HuH-7.5 (cell line): Measurements from ENCODE around the gene PLA2G1B.

ENCODE experiments used
- DNase-seq: peaks from one replicate; pipeline ENCODE4 v3.0.0; 2011; ENCODE audit warnings: low spot score

Gene PLA2G1B

DNA sequence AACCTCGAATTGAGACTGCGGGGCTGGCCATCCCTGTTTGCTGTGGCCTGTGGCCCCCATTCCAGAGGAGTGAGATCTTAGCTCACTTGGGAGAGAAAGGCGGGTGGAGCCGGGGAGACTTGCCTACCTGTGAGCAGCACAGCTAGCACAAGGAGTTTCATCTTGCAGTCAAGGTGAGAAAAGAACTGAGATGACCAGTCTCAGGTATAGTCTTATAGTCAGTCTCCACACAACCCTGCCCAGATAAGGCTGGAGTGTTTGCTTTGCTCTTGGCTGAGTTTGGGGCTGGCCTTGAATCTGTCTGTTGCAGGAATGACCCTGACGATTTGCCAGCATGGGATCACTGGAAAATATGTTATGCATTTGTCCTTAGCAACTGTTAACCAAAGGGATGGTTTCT, at the start of gene PLA2G1B:
Gene PLA2G1B, minus strand, starts transcription at position 187 of the 400 bp plus-strand sequence. Its CDS starts 26 bp downstream, at position 161.
- DNase-seq: no peak

- DNase-seq: no peak
These were observed 49.5 kb upstream of the PLA2G1B start for GRCh38 chr12:120376934-120377572.

DNA sequence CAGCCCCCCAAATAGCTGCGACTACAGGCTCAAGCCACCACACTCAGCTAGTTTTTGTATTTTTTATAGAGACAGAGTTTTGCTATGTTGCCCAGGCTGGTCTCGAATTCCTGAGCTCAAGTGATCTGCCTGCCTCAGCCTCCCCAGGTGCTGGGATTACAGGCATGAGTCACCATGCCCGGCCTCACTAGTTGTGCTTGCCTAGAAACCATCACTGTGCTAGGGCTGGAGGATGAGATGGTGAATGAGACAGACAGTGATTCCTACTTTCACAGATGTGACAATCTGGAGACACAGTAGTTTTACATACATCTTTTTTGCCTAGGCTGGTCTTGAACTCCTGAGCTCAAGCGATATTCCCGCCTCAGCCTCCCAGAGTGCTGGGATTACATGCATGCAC, 48.8 kb upstream of the PLA2G1B start:
- DNase-seq: no peak

DNA sequence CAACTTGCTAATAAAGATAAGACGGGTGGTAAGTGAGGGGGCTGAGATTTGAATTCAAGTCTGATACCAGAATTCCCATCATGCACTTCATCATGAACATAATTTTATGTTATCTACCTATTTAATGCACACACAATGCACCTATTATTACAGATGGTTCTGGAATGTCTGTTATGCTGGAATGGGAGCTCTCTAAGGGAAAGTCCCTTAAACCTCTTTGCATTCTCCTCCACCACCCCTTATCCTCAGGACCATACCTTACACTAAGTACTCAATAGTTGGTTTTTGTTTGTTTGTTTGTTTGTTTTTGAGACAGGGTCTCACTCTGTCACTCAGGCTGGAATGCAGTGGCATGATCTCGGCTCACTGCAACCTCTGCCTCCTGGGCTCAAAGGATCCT, 48.4 kb upstream of the PLA2G1B start:
- no peak for DNase-seq

- no peak for DNase-seq
These were observed 46.1 kb upstream of the PLA2G1B start for GRCh38 chr12:120373683-120374082.

- DNase-seq: no peak
These were observed 43.0 kb upstream of the PLA2G1B start for GRCh38 chr12:120370343-120371243.

GRCh38 chr12:120369603-120370342, 42.2 kb upstream of the PLA2G1B start:
- no peak for DNase-seq

- no peak for DNase-seq
These were observed 41.4 kb upstream of the PLA2G1B start, which contains the start of gene MSI1 for GRCh38 chr12:120368789-120369602. Gene MSI1, minus strand, starts transcription at chr12:120369164. Its CDS starts 73 bp downstream, at chr12:120369091.

- no peak for DNase-seq
These were observed 40.6 kb upstream of the PLA2G1B start for GRCh38 chr12:120367924-120368788.

- DNase-seq: no peak
These were observed 39.8 kb upstream of the PLA2G1B start for GRCh38 chr12:120367233-120367923.

DNA sequence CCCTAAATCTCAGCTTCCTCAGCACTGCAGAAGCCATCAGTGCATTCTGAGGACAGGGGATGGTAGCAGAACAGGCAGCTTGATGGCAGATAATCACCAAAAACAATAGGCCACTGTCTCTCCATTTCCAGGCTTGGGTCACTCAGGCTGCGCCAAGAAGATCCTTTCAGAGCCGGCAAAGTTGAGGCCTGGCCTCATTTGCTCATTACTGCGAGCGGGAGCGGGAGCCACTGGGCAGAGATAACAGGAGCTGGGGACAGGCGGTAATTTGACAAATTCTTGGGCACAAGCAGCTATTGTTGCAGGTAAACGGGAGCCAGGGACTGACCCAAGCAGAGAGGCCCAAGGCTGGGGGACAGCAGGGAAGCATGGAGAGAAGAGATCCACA, 39.3 kb upstream of the PLA2G1B start:
- DNase-seq: no peak

DNA sequence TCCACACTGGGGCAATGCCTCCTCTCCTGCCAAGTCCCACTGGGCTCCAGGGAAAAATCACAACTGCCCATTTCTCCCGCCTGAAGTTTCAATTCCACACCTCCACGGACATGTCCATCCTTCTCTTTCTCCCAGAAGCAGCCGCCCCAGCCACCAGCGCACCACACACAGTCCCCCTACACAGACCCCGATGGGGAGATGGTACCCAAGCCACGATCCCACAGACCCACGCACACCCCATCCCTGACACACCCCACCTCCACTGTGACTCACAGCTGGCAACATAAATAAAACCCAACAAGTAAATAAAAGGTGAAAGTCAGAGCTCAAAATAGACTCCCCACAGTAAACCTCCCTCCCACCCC, 38.7 kb upstream of the PLA2G1B start:
- DNase-seq: no peak

DNA sequence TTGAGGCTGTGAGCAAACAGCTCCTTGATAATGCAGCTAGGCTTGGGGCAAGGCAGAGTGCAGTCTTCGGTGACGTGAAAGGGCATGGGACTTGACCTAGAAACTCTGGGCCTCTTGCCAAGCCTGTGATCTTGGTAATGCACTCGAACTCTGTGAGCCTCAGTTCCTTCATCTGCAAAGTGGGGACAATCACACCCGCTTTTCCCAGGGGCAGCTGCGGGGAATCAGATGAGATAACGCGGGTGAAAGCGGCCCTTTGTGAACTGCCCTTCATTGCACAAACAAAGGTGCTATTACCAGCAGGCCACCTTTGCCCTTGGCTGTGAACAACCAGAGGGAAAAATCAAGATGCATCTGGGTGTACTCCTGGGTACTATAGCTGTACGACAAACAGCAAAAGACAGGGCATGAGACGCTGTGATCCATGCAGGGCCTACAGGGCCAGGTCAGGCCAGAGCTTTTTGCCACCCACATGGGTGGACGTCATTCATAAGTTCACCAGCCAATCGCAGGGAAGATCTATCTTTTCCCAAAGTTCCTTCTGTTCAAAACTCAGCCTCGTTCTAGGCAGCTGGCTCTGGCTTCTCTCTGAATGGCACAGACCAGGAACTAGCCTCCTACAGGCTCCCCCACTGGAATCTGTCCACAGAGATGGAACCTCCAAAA, 38.2 kb upstream of the PLA2G1B start:
- DNase-seq: peak; percentile 55

DNA sequence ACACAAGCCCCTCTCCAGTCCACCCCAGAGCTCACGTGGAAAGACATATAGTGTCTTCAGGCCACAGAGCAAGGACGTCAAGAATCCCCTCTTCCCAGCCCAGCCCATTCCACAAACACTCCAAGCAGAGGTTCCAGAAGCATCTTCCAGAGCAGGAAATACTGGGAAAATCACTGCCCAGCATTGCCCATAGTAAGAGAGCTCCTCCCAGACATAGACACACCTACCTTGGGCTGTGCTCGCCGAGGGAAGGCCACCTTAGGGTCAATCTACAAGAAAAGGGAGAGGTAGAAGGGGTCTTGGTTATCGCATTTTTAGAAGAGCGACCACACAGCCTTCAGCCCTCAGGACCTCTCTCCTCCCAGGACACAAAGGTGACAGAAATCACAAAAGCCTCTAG, 36.9 kb upstream of the PLA2G1B start:
- DNase-seq: no peak

DNA sequence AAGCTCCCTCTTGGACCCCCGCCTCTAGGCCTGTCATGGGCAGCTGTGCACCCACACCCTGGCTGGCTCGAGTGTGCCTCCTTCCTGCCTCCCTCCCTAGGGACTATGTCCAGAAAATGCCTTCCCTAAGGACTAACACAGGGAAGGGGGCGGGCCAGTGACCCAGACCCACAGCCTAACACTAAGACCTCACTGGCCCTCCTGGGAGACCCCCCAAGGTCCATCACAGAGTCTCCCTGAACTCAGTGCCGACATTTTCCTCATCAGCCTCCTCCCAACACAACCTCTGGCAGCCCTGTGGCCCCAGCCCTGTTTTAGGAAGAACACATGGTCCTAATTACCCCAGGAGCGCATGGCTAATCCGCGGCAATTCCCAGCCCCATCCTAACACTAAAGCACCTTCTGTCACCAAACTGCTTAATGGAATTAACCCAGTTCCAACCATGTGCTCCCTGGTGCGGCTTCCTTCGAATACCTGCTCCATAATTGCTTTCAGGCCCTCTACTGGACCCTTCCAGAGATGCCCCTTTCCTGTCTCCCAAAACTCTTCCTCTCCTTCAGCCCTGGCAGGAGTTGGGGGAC, 35.8 kb upstream of the PLA2G1B start:
- DNase-seq: no peak

DNA sequence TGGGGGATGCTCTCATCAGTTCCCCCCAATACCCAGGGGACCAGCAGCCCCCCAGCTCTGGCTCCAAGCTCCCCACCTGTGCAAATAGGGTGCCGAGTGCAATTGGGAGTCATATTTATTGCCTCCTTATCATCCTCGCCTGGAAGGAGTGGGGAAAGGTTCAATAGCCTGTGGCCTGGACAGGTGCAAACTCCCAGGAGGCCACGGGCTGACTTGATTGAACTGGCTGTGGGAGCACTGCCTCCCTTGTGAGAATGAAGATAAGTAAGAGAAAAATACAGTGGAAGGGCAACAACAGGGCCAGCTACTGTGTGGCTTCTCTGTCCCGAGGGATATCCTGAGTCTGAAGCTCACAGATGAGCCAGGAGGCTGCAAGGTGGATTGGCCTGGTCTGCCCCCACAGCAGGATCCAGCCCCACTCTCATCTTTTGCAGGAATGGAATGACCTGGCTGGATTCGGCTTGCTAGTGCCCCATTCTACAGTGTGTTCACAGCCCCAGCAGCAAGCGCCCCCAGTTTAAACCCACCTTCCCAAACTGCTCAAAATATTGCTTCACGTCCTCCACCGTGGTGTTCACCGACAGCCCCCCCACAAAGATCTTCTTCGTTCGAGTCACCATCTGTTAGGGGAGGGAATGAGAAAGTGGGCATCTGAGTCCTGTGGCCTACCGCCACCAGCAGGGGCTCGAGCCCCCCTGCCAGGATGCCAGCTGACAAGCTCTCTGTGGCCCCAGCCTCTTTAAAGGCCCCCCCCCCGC, 35.1 kb upstream of the PLA2G1B start:
- no peak for DNase-seq

DNA sequence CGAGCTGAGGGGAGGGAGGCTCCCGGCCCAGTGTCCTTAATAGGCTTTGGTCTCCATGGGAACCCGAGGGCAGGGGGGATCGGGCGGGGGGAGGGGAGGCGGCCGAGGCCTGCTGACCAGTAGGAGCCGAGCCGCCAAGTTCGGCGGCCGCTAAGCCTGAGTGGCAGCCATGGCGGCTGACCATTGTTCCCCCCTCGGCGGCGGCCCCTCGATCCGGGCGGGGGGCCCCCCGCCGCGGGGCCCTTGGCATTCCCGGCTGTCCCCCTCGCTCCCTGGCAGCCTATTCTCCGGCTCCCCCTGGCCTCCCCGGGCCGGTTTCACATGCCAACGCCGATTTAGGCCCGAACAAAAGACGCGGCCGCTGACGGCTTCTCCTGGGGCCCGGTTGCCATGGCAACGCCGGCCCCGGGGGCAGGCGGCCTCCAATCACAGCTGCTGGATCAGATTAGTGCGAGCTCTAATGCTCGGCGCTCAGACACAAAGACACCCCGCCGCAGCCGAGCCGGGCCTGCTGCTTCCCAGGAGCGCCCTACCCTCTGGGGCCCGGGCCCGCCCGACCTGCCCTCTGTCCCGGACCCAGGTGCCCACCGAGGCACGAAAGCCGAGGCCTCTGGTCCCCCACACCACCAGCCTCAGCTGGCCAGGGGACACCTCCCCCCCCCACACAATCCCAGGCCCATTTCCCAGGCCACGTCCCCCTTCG, 34.1 kb upstream of the PLA2G1B start:
- DNase-seq: no peak

- no peak for DNase-seq
These were observed 31.5 kb upstream of the PLA2G1B start for GRCh38 chr12:120359128-120359527.
